Immature natural killer cell (primary cell): Measurements from ENCODE around the gene AFM. TPM values are rescaled to one million over a fixed set of nuclear protein-coding genes. Genes with fewer than 3 reads are reported as not detected.
"Not testable (repeated sequence)": the region's sequence is repeated elsewhere in the genome, so short reads cannot be mapped to it uniquely, and the experiment has no call there.

ENCODE experiments used
- DNase-seq, 3 donors: peaks; one replicate each; pipeline ENCODE4 v3.0.0; 2022; ENCODE audit warnings: mixed read lengths in 1 of 3
- H3K27ac Mint-ChIP-seq, 6 donors: one replicate each; pipeline ENCODE4 v1.8.0; 2020; ENCODE audit warnings: mixed read lengths in 6 of 6, mild to moderate bottlenecking in 5 of 6, inconsistent platforms in 4 of 6, moderate library complexity in 3 of 6
- H3K27me3 Mint-ChIP-seq, 3 donors: one replicate each; pipeline ENCODE4 v1.8.0; 2020 to 2021; ENCODE audit warnings: low read depth in 3 of 3, mild to moderate bottlenecking in 3 of 3, mixed read lengths in 3 of 3, moderate library complexity in 3 of 3, inconsistent platforms in 1 of 3
- H3K36me3 Mint-ChIP-seq, 3 donors: one replicate each; pipeline ENCODE4 v1.8.0; 2020; ENCODE audit warnings: mixed read lengths in 3 of 3, inconsistent platforms in 2 of 3, mild to moderate bottlenecking in 2 of 3
- H3K4me1 Mint-ChIP-seq, 2 donors: one replicate each; pipeline ENCODE4 v1.8.0; 2020; ENCODE audit warnings: inconsistent platforms in 2 of 2, mild to moderate bottlenecking in 2 of 2, mixed read lengths in 2 of 2, moderate library complexity in 1 of 2
- H3K4me3 Mint-ChIP-seq, 5 donors: one replicate each; pipeline ENCODE4 v1.8.0; 2020; ENCODE audit warnings: mild to moderate bottlenecking in 5 of 5, mixed read lengths in 5 of 5, inconsistent platforms in 3 of 5, moderate library complexity in 3 of 5
- H3K9me3 Mint-ChIP-seq, 6 donors: one replicate each; pipeline ENCODE4 v1.8.0; 2020; ENCODE audit warnings: mild to moderate bottlenecking in 6 of 6, mixed read lengths in 6 of 6, inconsistent platforms in 4 of 6, moderate library complexity in 3 of 6
- polyA plus RNA-seq, 3 donors: library from polyadenylated mRNA; unstranded; fragments of 300-500 nt; fragmentation: Illumina TruSeq; gene quantifications; one replicate each; pipeline ENCODE4 v1.2.3, GENCODE V29; 2021

AFM gene
- polyA plus RNA-seq, 3 donors from 2014 or later: not detected

- Mint-ChIP-seq H3K4me3 (no peak overlapping the region), H3K27ac (no peak overlapping the region)
- DNase-seq: no peak
Measured at GRCh38 chr4:73541251-73541650, 59.7 kb downstream of the AFM start.

GRCh38 chr4:73544620-73545019, 63.1 kb downstream of the AFM start:
- Mint-ChIP-seq H3K4me3 (no peak overlapping the region), H3K27ac (no peak overlapping the region), H3K4me1 (no peaks in the 10 kb centered on the region), H3K36me3 (no peaks in the 10 kb centered on the region), H3K27me3 (peaks cover 0 to 3% (median 2%) of the 10 kb centered on the region in 3 donors), H3K9me3 (peaks cover 0 to 7% (median 0%) of the 10 kb centered on the region in 6 donors)
- no peak for DNase-seq

More at GRCh38 chr4:73541251-73541650, 59.7 kb downstream of the AFM start:
- Mint-ChIP-seq H3K36me3 (no peaks in the 10 kb centered on the region), H3K27me3 (peaks cover 0 to 2% (median 0%) of the 10 kb centered on the region in 3 donors), H3K9me3 (peaks cover 0 to 8% (median 0%) of the 10 kb centered on the region in 6 donors), H3K4me1 (no peaks in the 10 kb centered on the region)

GRCh38 chr4:73550865-73551264, 69.3 kb downstream of the AFM start:
- not testable (repeated sequence) for H3K27ac Mint-ChIP-seq, H3K4me1 Mint-ChIP-seq, H3K4me3 Mint-ChIP-seq, DNase-seq, H3K9me3 Mint-ChIP-seq, H3K27me3 Mint-ChIP-seq, H3K36me3 Mint-ChIP-seq

Other genes with a start within 250 kb of the AFM start
- gene ANKRD17, start 222.9 kb upstream of the AFM start, polyA plus RNA-seq: 10 to 100 TPM in 1 of 3 donors, 1 to 10 TPM in 2; 4.8 to 15.9 (median 8.5) TPM
- not detected for gene ALB, start 77.5 kb upstream of the AFM start, polyA plus RNA-seq
- not detected for gene AFP, start 45.5 kb upstream of the AFM start, polyA plus RNA-seq
- gene RASSF6, start 138.7 kb downstream of the AFM start, polyA plus RNA-seq: not detected